ENCODE measurements around the gene PTGES3.

- TF ChIP-seq CTCF (IDR thresholded peaks at IDR 0.05 in 2 of 3, conservative IDR thresholded peaks at IDR 0.05 in 1 of 3; ENCODE audit: control insufficient read depth in 2 of 3, extremely low read depth in 1 of 3, insufficient read depth in 1 of 3, low read depth in 3 of 3, low read length in 3 of 3) (no peak), EP300 (IDR thresholded peaks at IDR 0.05; ENCODE audit: borderline replicate concordance in 1 of 2, control insufficient read depth in 1 of 2, low read depth in 2 of 2, low read length in 2 of 2) (no peak), CREB1 (IDR thresholded peaks at IDR 0.05; ENCODE audit: low read depth) (no peak)
Measured at GRCh38 chr12:56678852-56679251, 9.2 kb downstream of the PTGES3 start.
